Mesenchymal stem cell (in vitro differentiated cells and primary cell): ENCODE measurements around the gene PBX3.

Experiments used
- DNase-seq: peaks from one replicate; pipeline ENCODE4 v3.0.0-alpha.2; 2013
- H2AFZ ChIP-seq: one replicate; pipeline ENCODE4 v1.6.1; 2013; ENCODE audit warnings: low read depth, mild to moderate bottlenecking, control low read depth, inconsistent platforms, low read length, moderate library complexity
- H2AK5ac ChIP-seq: 2 replicates; pipeline ENCODE4 v1.6.1; 2013; ENCODE audit warnings: low read length, moderate library complexity, mild to moderate bottlenecking, inconsistent platforms; ENCODE audit not compliant: severe bottlenecking
- H2BK120ac ChIP-seq: one replicate; pipeline ENCODE4 v1.6.1; 2013; ENCODE audit warnings: low read depth, mild to moderate bottlenecking, inconsistent platforms, low read length, moderate library complexity
- H2BK12ac ChIP-seq, 2 experiments: one replicate each; pipeline ENCODE4 v1.6.1; 2013; ENCODE audit warnings: inconsistent platforms in 2 of 2, low read length in 2 of 2, mild to moderate bottlenecking in 2 of 2, moderate library complexity in 2 of 2, control low read depth in 1 of 2
- H2BK15ac ChIP-seq: one replicate; pipeline ENCODE4 v1.6.1; 2013; ENCODE audit warnings: mild to moderate bottlenecking, low read depth, inconsistent platforms; ENCODE audit not compliant: poor library complexity, severe bottlenecking
- H2BK5ac ChIP-seq: 2 replicates; pipeline ENCODE4 v1.6.1; 2013; ENCODE audit warnings: low read depth, mild to moderate bottlenecking, low read length, control low read depth, inconsistent platforms; ENCODE audit not compliant: poor library complexity, severe bottlenecking
- H3K14ac ChIP-seq, 2 experiments: one replicate each; pipeline ENCODE4 v1.6.1; 2013; ENCODE audit warnings: inconsistent platforms in 2 of 2, low read length in 2 of 2, control low read depth in 1 of 2, mild to moderate bottlenecking in 1 of 2, moderate library complexity in 1 of 2
- H3K18ac ChIP-seq, 2 experiments: one replicate each; pipeline ENCODE4 v1.6.1; 2013; ENCODE audit warnings: inconsistent platforms in 2 of 2, low read length in 2 of 2, control low read depth in 1 of 2, low read depth in 1 of 2, mild to moderate bottlenecking in 1 of 2
- H3K23ac ChIP-seq, 2 experiments: one replicate each; pipeline ENCODE4 v1.6.1; 2013; ENCODE audit warnings: inconsistent platforms in 2 of 2, low read length in 2 of 2, mild to moderate bottlenecking in 2 of 2, moderate library complexity in 2 of 2, control low read depth in 1 of 2
- H3K27ac ChIP-seq: 2 replicates; pipeline ENCODE4 v1.5.1; 2013; ENCODE audit warnings: mild to moderate bottlenecking, moderate library complexity, low read length, control low read depth, inconsistent platforms; ENCODE audit not compliant: poor library complexity, severe bottlenecking
- H3K27me3 ChIP-seq, 2 experiments: 2 replicates each; pipeline versions ENCODE4 v1.6.1 to v1.7.0; 2013; ENCODE audit warnings: low read length in 2 of 2, mild to moderate bottlenecking in 2 of 2, moderate library complexity in 2 of 2, control low read depth in 1 of 2, inconsistent platforms in 1 of 2; ENCODE audit not compliant: control insufficient read depth in 1 of 2, insufficient read depth in 1 of 2
- H3K36me3 ChIP-seq, 2 experiments: 2 replicates each; pipeline versions ENCODE4 v1.6.1 to v1.7.0; 2013; ENCODE audit warnings: low read length in 2 of 2, control low read depth in 1 of 2, inconsistent platforms in 1 of 2, low read depth in 1 of 2, mild to moderate bottlenecking in 1 of 2; ENCODE audit not compliant: insufficient read depth in 2 of 2, control insufficient read depth in 1 of 2
- H3K4ac ChIP-seq, 2 experiments: one replicate each; pipeline ENCODE4 v1.6.1; 2013; ENCODE audit warnings: inconsistent platforms in 2 of 2, low read length in 2 of 2, mild to moderate bottlenecking in 2 of 2, moderate library complexity in 2 of 2, control low read depth in 1 of 2, low read depth in 1 of 2
- H3K4me1 ChIP-seq: 2 replicates; pipeline ENCODE4 v1.6.1; 2013; ENCODE audit warnings: low read depth, low read length, control low read depth; ENCODE audit not compliant: control insufficient read depth, insufficient read depth
- H3K4me2 ChIP-seq: 2 replicates; pipeline ENCODE4 v1.6.1; 2013; ENCODE audit warnings: low read length, mild to moderate bottlenecking, inconsistent platforms; ENCODE audit not compliant: poor library complexity, severe bottlenecking
- H3K4me3 ChIP-seq, 2 experiments: 2 replicates each; pipeline versions ENCODE4 v1.5.1 to v1.7.0; 2013; ENCODE audit warnings: low read length in 2 of 2, mild to moderate bottlenecking in 2 of 2, control low read depth in 1 of 2, low read depth in 1 of 2; ENCODE audit not compliant: insufficient read depth in 1 of 2
- H3K79me1 ChIP-seq: replicated peaks from 2 replicates; pipeline ENCODE4 v1.6.1; 2013; ENCODE audit warnings: mild to moderate bottlenecking, control low read depth, low read length, inconsistent platforms; ENCODE audit not compliant: poor library complexity, severe bottlenecking
- H3K9ac ChIP-seq: 2 replicates; pipeline ENCODE4 v1.7.0; 2013; ENCODE audit warnings: mild to moderate bottlenecking, low read length, moderate library complexity
- H3K9me3 ChIP-seq: 2 replicates; pipeline ENCODE4 v1.7.0; 2013; ENCODE audit warnings: mild to moderate bottlenecking, low read length; ENCODE audit not compliant: control insufficient read depth
- H4K8ac ChIP-seq: one replicate; pipeline ENCODE4 v1.6.1; 2013; ENCODE audit warnings: inconsistent platforms, mild to moderate bottlenecking, low read length, moderate library complexity
- H4K91ac ChIP-seq: one replicate; pipeline ENCODE4 v1.6.1; 2013; ENCODE audit warnings: mild to moderate bottlenecking, low read length, inconsistent platforms
- WGBS: methylation state at CpG from one replicate; pipeline ENCODE4 v1.1.7; 2013; ENCODE audit warnings: mixed read lengths; 5-methylcytosine and 5-hydroxymethylcytosine counted together

Gene PBX3

DNA sequence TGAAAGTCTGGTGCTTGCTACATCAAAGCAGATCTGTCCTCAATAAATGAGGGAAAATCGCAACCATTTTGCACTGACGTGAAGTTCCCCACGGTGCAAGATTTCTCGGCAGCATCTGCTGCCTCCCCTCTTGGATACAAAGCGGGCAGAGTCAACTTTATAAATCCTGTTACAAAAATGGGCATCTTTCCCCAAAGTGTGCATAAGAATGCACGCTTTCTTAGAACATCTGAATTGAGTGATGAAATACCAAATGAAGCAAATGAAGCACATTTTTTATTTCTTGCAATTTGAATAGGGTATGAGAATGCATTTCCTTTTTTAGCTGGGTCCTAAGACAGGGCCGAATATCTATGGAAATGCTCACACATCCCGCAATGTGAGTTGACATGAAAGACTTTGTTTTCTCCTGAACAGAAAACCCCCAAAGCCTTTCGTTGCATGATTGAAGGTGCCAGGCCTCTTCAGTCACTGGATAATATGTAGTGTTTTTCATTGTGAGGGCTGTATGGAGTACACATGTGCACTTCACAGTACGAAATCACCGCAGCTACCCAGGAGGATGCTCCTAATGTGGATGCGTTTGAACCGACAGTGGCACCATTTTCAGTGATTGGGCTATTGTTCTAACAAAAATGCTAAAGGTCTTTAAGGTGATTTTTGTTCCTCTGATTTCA lies 20.6 kb upstream of the PBX3 start:
- 93% methylated on average over 13 of the region's 13 CpGs for WGBS
- H2AK5ac ChIP-seq: no peak overlapping the region
- H3K79me1 ChIP-seq: no peaks in the 10 kb centered on the region
- peaks cover 0 to 15% of the 10 kb centered on the region in 2 experiments for H3K27me3 ChIP-seq
- H3K4me1 ChIP-seq: no peaks in the 10 kb centered on the region
- no peak overlapping the region for H3K4ac ChIP-seq
- H3K27ac ChIP-seq: no peak overlapping the region
- no peak overlapping the region for H2BK120ac ChIP-seq
- no peak overlapping the region for H4K8ac ChIP-seq
- no peak overlapping the region for H3K14ac ChIP-seq
- H2BK15ac ChIP-seq: no peak overlapping the region
- H3K9ac ChIP-seq: no peak overlapping the region
- no peaks in the 10 kb centered on the region for H3K36me3 ChIP-seq
- H2BK5ac ChIP-seq: no peak overlapping the region
- no peaks in the 10 kb centered on the region for H3K9me3 ChIP-seq
- no peak overlapping the region for H3K23ac ChIP-seq
- H3K18ac ChIP-seq: no peak overlapping the region
- no peak overlapping the region for H2AFZ ChIP-seq
- H4K91ac ChIP-seq: no peak overlapping the region
- H2BK12ac ChIP-seq: no peak overlapping the region
- DNase-seq: no peak
- no peak overlapping the region for H3K4me2 ChIP-seq
- no peak overlapping the region for H3K4me3 ChIP-seq

DNA sequence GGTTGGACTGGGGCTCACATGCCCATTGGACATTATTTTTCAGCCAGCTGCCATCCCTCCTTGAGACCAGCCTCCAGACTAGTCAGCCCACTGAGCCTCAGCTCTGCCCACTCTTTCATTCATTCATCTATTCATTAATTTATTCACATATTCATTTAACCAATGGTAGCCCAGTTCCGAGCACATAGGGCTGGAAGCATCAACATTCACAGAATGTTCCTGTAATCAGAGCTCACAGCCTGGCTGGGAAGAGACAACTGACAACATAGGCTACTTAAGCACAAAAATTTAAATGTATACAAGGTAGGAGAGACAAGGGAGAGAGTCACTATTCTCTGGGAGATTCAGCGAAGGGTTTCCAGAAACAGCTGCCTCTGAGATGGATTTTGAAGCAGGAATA lies 17.0 kb upstream of the PBX3 start:
- Histone ChIP-seq H3K23ac (no peak overlapping the region), H2AK5ac (no peak overlapping the region), H2BK120ac (no peak overlapping the region), H3K9ac (no peak overlapping the region), H3K4ac (no peak overlapping the region), H3K36me3 (no peaks in the 10 kb centered on the region), H4K8ac (no peak overlapping the region), H2BK15ac (no peak overlapping the region), H4K91ac (no peak overlapping the region), H3K79me1 (no peaks in the 10 kb centered on the region), H2AFZ (no peak overlapping the region), H3K4me2 (no peak overlapping the region), H3K4me1 (no peaks in the 10 kb centered on the region), H2BK5ac (no peak overlapping the region), H3K14ac (no peak overlapping the region), H3K18ac (no peak overlapping the region), H2BK12ac (no peak overlapping the region), H3K27ac (no peak overlapping the region), H3K9me3 (no peaks in the 10 kb centered on the region), H3K27me3 (peaks cover 0 to 15% of the 10 kb centered on the region in 2 experiments), H3K4me3 (no peak overlapping the region)
- DNase-seq: no peak
- 90% methylated on average over 2 of the region's 2 CpGs for WGBS

DNA sequence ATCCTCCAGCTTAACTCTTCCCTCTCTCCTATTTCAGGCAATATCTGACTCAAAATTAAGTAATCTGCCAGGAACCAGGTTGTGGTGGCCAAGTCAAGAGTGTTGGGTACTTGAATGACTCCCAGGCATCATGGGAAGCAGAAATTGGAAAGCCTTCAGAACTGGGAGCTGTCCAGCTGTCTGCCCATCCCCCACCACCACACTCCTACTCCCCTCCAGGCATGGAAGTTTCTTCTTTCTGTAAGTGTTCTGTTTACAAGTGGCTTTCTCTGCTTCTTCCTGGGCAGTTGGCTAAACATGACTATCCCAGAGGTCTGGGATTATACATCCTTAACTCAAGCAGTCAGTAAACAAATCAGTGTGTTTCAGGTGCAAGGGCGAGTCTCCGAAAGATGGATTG lies 14.6 kb upstream of the PBX3 start:
- Histone ChIP-seq H2BK120ac (no peak overlapping the region), H3K23ac (no peak overlapping the region), H2AK5ac (no peak overlapping the region), H2BK5ac (no peak overlapping the region), H3K27me3 (peaks cover 0 to 15% of the 10 kb centered on the region in 2 experiments), H4K8ac (no peak overlapping the region), H3K4ac (no peak overlapping the region), H3K9ac (no peak overlapping the region), H3K79me1 (no peaks in the 10 kb centered on the region), H3K4me1 (no peaks in the 10 kb centered on the region), H3K4me3 (no peak overlapping the region), H2BK12ac (no peak overlapping the region), H3K27ac (no peak overlapping the region), H3K36me3 (no peaks in the 10 kb centered on the region), H2AFZ (no peak overlapping the region), H3K18ac (no peak overlapping the region), H3K9me3 (no peaks in the 10 kb centered on the region), H2BK15ac (no peak overlapping the region), H3K4me2 (no peak overlapping the region), H3K14ac (no peak overlapping the region), H4K91ac (no peak overlapping the region)
- DNase-seq: peak; percentile 37
- WGBS: 89% methylated on average over 2 of the region's 2 CpGs

DNA sequence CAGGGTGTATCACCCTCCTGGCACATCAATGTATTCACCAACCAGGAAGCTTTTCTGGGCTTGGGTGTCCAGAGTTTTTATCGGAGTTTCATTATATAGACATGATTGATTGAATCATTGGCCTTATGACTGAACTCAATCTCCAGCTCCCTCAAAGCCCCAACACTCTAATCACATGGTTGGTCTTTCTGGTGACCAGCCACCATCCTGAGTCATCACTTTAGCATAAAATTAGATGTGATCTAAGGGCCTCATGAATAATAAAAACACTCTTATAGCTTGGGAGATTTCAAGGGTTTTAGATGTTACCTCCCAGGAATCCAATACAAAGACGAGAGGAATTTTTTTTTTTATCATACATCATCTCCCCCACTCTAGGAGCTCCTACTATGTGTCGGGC lies 7.7 kb upstream of the PBX3 start:
- WGBS: 100% methylated on average over 2 of the region's 3 CpGs
- H3K9ac ChIP-seq: no peak overlapping the region
- no peak overlapping the region for H3K4ac ChIP-seq
- H2AK5ac ChIP-seq: no peak overlapping the region
- no peak for DNase-seq
- no peak overlapping the region for H4K8ac ChIP-seq
- no peak overlapping the region for H3K23ac ChIP-seq
- H2BK12ac ChIP-seq: no peak overlapping the region
- H2BK120ac ChIP-seq: no peak overlapping the region
- no peaks in the 10 kb centered on the region for H3K4me1 ChIP-seq
- H3K14ac ChIP-seq: no peak overlapping the region
- H3K4me3 ChIP-seq: no peak overlapping the region
- H3K36me3 ChIP-seq: no peaks in the 10 kb centered on the region
- H4K91ac ChIP-seq: no peak overlapping the region
- H3K79me1 ChIP-seq: no peaks in the 10 kb centered on the region
- H2AFZ ChIP-seq: no peak overlapping the region
- no peaks in the 10 kb centered on the region for H3K27me3 ChIP-seq
- H3K4me2 ChIP-seq: no peak overlapping the region
- no peaks in the 10 kb centered on the region for H3K9me3 ChIP-seq
- no peak overlapping the region for H2BK15ac ChIP-seq
- no peak overlapping the region for H3K18ac ChIP-seq
- H2BK5ac ChIP-seq: no peak overlapping the region
- H3K27ac ChIP-seq: no peak overlapping the region
